ENCODE data around the gene C1QL4.
"Not testable (repeated sequence)": the region's sequence is repeated elsewhere in the genome, so short reads cannot be mapped to it uniquely, and the experiment has no call there.

The C1QL4 gene

DNA sequence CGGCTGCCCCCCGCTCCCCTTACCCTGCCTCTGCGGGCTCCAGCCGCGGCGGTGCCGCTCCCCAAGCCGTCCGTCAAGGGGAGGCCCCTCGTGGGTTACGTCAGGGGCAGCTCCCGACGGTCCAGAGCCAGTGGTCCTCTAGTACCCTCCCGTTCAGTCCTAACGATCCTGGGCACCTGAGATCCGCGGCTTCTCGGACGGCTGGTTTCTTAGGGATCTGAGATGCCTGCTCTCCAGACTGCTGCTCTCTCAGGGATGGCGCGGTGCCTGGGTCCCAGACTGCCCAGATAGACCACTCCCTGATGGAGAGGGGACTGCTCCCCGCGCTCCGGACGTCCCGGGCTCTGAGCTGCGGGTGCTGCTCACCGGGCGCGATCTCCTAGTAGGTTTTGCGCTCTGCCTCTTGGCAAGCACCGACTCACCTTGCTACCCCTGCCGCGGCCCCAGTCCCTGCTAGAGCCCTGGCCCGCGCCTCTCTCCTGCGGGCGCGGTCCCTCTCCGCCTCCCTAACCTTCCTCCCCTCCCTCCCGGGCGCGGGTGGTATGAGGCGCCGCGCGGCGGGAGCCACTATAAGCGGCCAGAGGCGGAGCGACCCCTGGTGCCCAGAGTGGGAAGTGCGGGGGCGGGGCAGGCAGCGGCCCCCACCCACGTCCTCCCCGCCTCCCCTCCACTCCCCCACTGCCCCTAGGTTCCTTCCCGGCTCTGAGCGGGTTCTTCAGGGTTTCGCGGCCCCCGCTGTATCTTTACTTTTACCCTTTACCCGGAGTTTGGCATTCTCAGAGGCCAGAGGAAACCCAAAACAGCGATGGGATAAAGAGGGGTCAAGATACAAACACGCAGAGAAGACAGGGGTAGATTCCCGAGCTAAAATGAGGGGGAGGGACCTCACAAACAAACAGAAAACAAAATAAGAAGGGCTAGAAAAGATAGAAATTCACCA lies at the start of gene C1QL4:
C1QL4 (minus strand) TSS at position 544 of the 940 bp plus-strand sequence. CDS start 711 bp downstream, outside the sequence.
- peak within 1 kb of the TSS; percentile 59 for H3K9ac ChIP-seq (ENCODE audit: low read length)
- peak within 1 kb of the TSS; percentile 97 for H2AFZ ChIP-seq (ENCODE audit: low read depth, low read length)
- H4K20me1 ChIP-seq (ENCODE audit: insufficient read depth, low read length), result no peaks in the 10 kb centered on the region

DNA sequence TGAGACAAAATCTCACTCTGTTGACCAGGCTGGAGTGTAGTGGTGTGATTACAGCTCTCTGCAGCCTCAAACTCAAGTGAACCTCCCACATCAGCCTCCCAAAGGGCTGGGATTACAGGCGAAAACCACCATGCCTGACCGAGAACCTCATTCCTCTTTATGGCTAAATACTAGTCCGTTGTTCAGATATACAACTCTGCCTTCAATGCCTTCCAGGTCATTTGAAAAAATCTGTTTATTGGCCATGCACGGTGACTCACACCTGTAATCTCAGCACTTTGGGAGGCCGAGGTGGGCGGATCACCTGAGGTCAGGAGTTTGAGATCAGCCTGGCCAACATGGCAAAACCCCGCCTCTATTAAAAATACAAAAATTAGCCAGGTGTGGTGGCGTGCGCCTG lies 43.2 kb upstream of the C1QL4 start:
- not testable (repeated sequence) for H3K4me1 ChIP-seq (ENCODE audit: low read length); H2AFZ ChIP-seq (ENCODE audit: low read depth, low read length); H3K9ac ChIP-seq (ENCODE audit: low read length); H3K27me3 ChIP-seq (ENCODE audit: low read depth, low read length); H3K4me3 ChIP-seq (ENCODE audit: low read length); H3K4me2 ChIP-seq (ENCODE audit: low read length); H3K27ac ChIP-seq (ENCODE audit: low read length); H3K36me3 ChIP-seq (replicated peaks; ENCODE audit: low read depth, low read length); H3K9me3 ChIP-seq (ENCODE audit: insufficient read depth, low read length)
- H3K79me2 ChIP-seq (ENCODE audit: low read length), result peaks cover 32% of the 10 kb centered on the region
- peaks cover 11% of the 10 kb centered on the region; the same call in 1 of the 2 replicates for H4K20me1 ChIP-seq (ENCODE audit: insufficient read depth, low read length)

More for the DNA sequence above, at the start of gene C1QL4:
- Histone ChIP-seq H3K4me3 (ENCODE audit: low read length) (peak within 1 kb of the TSS; percentile 76), H3K27me3 (ENCODE audit: low read depth, low read length) (no peaks in the 10 kb centered on the region; the same call in 1 of the 2 replicates), H3K36me3 (replicated peaks; ENCODE audit: low read depth, low read length) (no peaks in the 10 kb centered on the region), H3K79me2 (ENCODE audit: low read length) (no peaks in the 10 kb centered on the region), H3K9me3 (ENCODE audit: insufficient read depth, low read length) (no peaks in the 10 kb centered on the region), H3K4me1 (ENCODE audit: low read length) (peaks cover 6% of the 10 kb centered on the region; the same call in 1 of the 2 replicates), H3K4me2 (ENCODE audit: low read length) (peak within 1 kb of the TSS; percentile 84), H3K27ac (ENCODE audit: low read length) (no peak within 1 kb of the TSS)
- TF ChIP-seq, protein P1, sequence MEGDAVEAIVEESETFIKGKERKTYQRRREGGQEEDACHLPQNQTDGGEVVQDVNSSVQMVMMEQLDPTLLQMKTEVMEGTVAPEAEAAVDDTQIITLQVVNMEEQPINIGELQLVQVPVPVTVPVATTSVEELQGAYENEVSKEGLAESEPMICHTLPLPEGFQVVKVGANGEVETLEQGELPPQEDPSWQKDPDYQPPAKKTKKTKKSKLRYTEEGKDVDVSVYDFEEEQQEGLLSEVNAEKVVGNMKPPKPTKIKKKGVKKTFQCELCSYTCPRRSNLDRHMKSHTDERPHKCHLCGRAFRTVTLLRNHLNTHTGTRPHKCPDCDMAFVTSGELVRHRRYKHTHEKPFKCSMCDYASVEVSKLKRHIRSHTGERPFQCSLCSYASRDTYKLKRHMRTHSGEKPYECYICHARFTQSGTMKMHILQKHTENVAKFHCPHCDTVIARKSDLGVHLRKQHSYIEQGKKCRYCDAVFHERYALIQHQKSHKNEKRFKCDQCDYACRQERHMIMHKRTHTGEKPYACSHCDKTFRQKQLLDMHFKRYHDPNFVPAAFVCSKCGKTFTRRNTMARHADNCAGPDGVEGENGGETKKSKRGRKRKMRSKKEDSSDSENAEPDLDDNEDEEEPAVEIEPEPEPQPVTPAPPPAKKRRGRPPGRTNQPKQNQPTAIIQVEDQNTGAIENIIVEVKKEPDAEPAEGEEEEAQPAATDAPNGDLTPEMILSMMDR (IDR thresholded peaks at IDR 0.05; ENCODE audit: low read depth, low read length), result peak; percentile 77
- no peak for TF ChIP-seq EZH2phosphoT487 (IDR thresholded peaks at IDR 0.05; ENCODE audit: low read depth)

DNA sequence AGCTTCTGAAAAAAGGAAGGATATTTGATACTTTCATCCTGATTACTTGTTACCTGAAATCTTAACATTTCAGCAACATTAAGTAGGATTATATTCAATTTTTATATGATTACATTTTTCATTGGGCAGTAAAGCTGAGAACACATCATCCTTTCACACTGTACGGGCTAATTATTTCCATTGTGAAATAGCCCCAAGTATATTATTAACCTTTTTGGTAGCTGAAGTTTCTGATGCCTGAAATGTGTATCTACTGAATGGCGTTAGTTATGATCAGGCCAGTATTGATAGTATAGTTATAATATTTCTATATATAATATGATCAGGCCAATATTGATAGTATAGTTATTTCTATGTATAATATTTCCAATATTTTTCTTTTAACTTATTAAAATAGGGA lies 40.4 kb upstream of the C1QL4 start:
- peaks cover 12% of the 10 kb centered on the region; the same call in 1 of the 2 replicates for H4K20me1 ChIP-seq (ENCODE audit: insufficient read depth, low read length)
- peaks cover 44% of the 10 kb centered on the region for H3K79me2 ChIP-seq (ENCODE audit: low read length)
- no peaks in the 10 kb centered on the region for H3K36me3 ChIP-seq (replicated peaks; ENCODE audit: low read depth, low read length)

DNA sequence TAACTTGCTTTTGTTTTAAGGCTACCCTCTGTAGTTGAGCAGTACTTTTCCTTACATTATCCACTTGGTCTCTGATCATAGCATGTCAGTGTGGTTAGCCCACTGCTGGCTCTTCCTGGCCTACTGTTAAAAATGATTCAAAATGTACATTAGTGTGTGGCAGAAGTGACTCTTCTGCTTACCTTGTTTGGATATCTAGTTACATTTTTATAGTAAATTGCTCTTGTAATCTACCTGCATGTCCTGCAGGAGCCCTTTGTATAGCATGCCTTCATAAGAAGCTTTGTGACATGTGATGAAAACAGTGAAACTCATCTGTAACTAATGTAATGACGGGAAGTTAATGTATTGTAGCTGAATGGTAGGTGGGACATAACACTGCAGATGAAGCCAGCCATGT lies 38.4 kb upstream of the C1QL4 start:
- Histone ChIP-seq H3K27me3 (ENCODE audit: low read depth, low read length) (no peaks in the 10 kb centered on the region), H2AFZ (ENCODE audit: low read depth, low read length) (no peak overlapping the region), H3K4me1 (ENCODE audit: low read length) (peaks cover 5% of the 10 kb centered on the region), H3K4me2 (ENCODE audit: low read length) (no peak overlapping the region), H3K36me3 (replicated peaks; ENCODE audit: low read depth, low read length) (no peaks in the 10 kb centered on the region), H4K20me1 (ENCODE audit: insufficient read depth, low read length) (peaks cover 13% of the 10 kb centered on the region), H3K79me2 (ENCODE audit: low read length) (peaks cover 49% of the 10 kb centered on the region), H3K4me3 (ENCODE audit: low read length) (no peak overlapping the region), H3K27ac (ENCODE audit: low read length) (no peak overlapping the region), H3K9ac (ENCODE audit: low read length) (no peak overlapping the region), H3K9me3 (ENCODE audit: insufficient read depth, low read length) (no peaks in the 10 kb centered on the region)
- TF ChIP-seq, protein P1 (IDR thresholded peaks at IDR 0.05; ENCODE audit: low read depth, low read length), result no peak
- TF ChIP-seq EZH2phosphoT487 (IDR thresholded peaks at IDR 0.05; ENCODE audit: low read depth), result no peak

More for the DNA sequence above, 40.4 kb upstream of the C1QL4 start:
- H3K27ac ChIP-seq (ENCODE audit: low read length), result no peak overlapping the region
- H3K4me3 ChIP-seq (ENCODE audit: low read length), result no peak overlapping the region
- H3K9ac ChIP-seq (ENCODE audit: low read length), result no peak overlapping the region
- no peak overlapping the region for H3K4me2 ChIP-seq (ENCODE audit: low read length)
- H3K9me3 ChIP-seq (ENCODE audit: insufficient read depth, low read length), result no peaks in the 10 kb centered on the region
- no peaks in the 10 kb centered on the region; the same call in 1 of the 2 replicates for H3K4me1 ChIP-seq (ENCODE audit: low read length)
- no peak overlapping the region for H2AFZ ChIP-seq (ENCODE audit: low read depth, low read length)
- TF ChIP-seq, protein P1 (IDR thresholded peaks at IDR 0.05; ENCODE audit: low read depth, low read length), result no peak
- no peak for TF ChIP-seq EZH2phosphoT487 (IDR thresholded peaks at IDR 0.05; ENCODE audit: low read depth)
- no peaks in the 10 kb centered on the region for H3K27me3 ChIP-seq (ENCODE audit: low read depth, low read length)

All from OCI-LY3 (cell line).